H1 (cell line): Measurements from ENCODE around the gene TBL2. TPM values are rescaled to one million over a fixed set of nuclear protein-coding genes. Genes with fewer than 3 reads are reported as not detected.

ENCODE experiments used
- CTCF ChIA-PET: fragments of 300-600 bp; sonication (Branson Sonifier 250); formaldehyde crosslinking; loops from one replicate; lab custom pipeline; 2021; ENCODE audit not compliant: partially characterized antibody; lab: Charles Lee
- POLR2A ChIA-PET: fragments of 300-600 bp; sonication (Branson Sonifier 250); formaldehyde crosslinking; loops from one replicate; lab custom pipeline; 2021; ENCODE audit warnings: inconsistent platforms; ENCODE audit not compliant: partially characterized antibody; lab: Charles Lee
- DNase-seq, 2 experiments: peaks; one replicate each; pipeline versions ENCODE4 v3.0.0 to v3.0.0-alpha.2; 2010 to 2022; ENCODE audit warnings: low spot score in 2 of 2, low read depth in 1 of 2, mixed read lengths in 1 of 2
- FAIRE-seq: peaks from 2 replicates; lab custom pipeline; 2011; peaks lifted over from hg19 to GRCh38; lab: Jason Lieb, UNC
- H2AFZ ChIP-seq: 2 replicates; pipeline ENCODE4 v1.8.1; 2012; ENCODE audit warnings: low read length, inconsistent platforms
- H2AK5ac ChIP-seq: 2 replicates; pipeline ENCODE4 v1.6.1; 2013; ENCODE audit warnings: low read depth, low read length
- H2BK120ac ChIP-seq: replicated peaks from 2 replicates; pipeline ENCODE3; 2013; ENCODE audit warnings: low read depth, low read length, inconsistent platforms
- H2BK12ac ChIP-seq: 2 replicates; pipeline ENCODE4 v1.6.1; 2013; ENCODE audit warnings: low read depth, low read length
- H2BK15ac ChIP-seq: 2 replicates; pipeline ENCODE4 v1.6.1; 2013; ENCODE audit warnings: low read length
- H2BK20ac ChIP-seq: 2 replicates; pipeline ENCODE4 v1.6.1; 2013; ENCODE audit warnings: low read length
- H2BK5ac ChIP-seq: 2 replicates; pipeline ENCODE4 v1.6.1; 2013; ENCODE audit warnings: low read depth, low read length
- H3K14ac ChIP-seq: 2 replicates; pipeline ENCODE4 v1.6.1; 2013; ENCODE audit warnings: inconsistent platforms; ENCODE audit not compliant: insufficient read length
- H3K18ac ChIP-seq: 2 replicates; pipeline ENCODE4 v1.6.1; 2013; ENCODE audit warnings: low read length; ENCODE audit errors: extremely low read depth
- H3K23ac ChIP-seq: 2 replicates; pipeline ENCODE4 v1.6.1; 2013; ENCODE audit warnings: inconsistent platforms; ENCODE audit not compliant: insufficient read length
- H3K23me2 ChIP-seq: 2 replicates; pipeline ENCODE4 v1.6.1; 2013; ENCODE audit warnings: low read depth, low read length
- H3K27ac ChIP-seq: 2 replicates; pipeline ENCODE4 v1.6.1; 2011; ENCODE audit warnings: low read depth, low read length, inconsistent platforms
- H3K27me3 ChIP-seq, 4 experiments: replicated peaks in 1 of 4; 1 replicate in 1 of 4; 2 replicates in 3 of 4; pipeline versions ENCODE4 v1.6.1 to v1.8.1; 2011 to 2013; ENCODE audit warnings: low read length in 3 of 4, mild to moderate bottlenecking in 3 of 4, inconsistent platforms in 2 of 4, mixed read lengths in 2 of 4, moderate library complexity in 1 of 4; ENCODE audit not compliant: control insufficient read depth in 3 of 4, insufficient read depth in 3 of 4; ENCODE audit errors: extremely low read depth in 1 of 4
- H3K36me3 ChIP-seq, 4 experiments: 2 replicates each; pipeline versions ENCODE4 v1.6.1 to v1.8.1; 2011 to 2013; ENCODE audit warnings: mild to moderate bottlenecking in 4 of 4, low read length in 3 of 4, moderate library complexity in 2 of 4, control low read depth in 1 of 4, inconsistent platforms in 1 of 4; ENCODE audit not compliant: insufficient read depth in 4 of 4, control insufficient read depth in 2 of 4
- H3K4ac ChIP-seq: replicated peaks from 2 replicates; pipeline ENCODE3; 2013; ENCODE audit warnings: low read length, low read depth, mixed read lengths, inconsistent platforms; ENCODE audit not compliant: insufficient read length
- H3K4me1 ChIP-seq, 4 experiments: replicated peaks in 1 of 4; 1 replicate in 1 of 4; 2 replicates in 3 of 4; pipeline versions ENCODE4 v1.6.1 to v1.8.1; 2011 to 2013; ENCODE audit warnings: low read length in 3 of 4, inconsistent platforms in 2 of 4, mixed read lengths in 1 of 4; ENCODE audit not compliant: insufficient read depth in 4 of 4, control insufficient read depth in 3 of 4
- H3K4me2 ChIP-seq, 2 experiments: 2 replicates each; pipeline versions ENCODE4 v1.6.1 to v1.8.1; 2011 to 2013; ENCODE audit warnings: low read depth in 2 of 2, low read length in 2 of 2, control low read depth in 1 of 2, inconsistent platforms in 1 of 2, mild to moderate bottlenecking in 1 of 2; ENCODE audit not compliant: insufficient read depth in 1 of 2
- H3K4me3 ChIP-seq, 4 experiments: fragments of 200-600, 300-600 bp in 1 of 4; sonication (generic), shearing (Covaris generic), sonication (Bioruptor Twin) in 1 of 4; 2 replicates each; pipeline versions ENCODE4 v1.5.1 to v1.8.1; 2011 to 2016; ENCODE audit warnings: low read length in 4 of 4, low read depth in 3 of 4, control low read depth in 2 of 4, inconsistent platforms in 2 of 4, mild to moderate bottlenecking in 2 of 4, mixed read lengths in 1 of 4, moderate library complexity in 1 of 4; ENCODE audit not compliant: insufficient read depth in 2 of 4; ENCODE audit errors: extremely low read depth in 1 of 4
- H3K56ac ChIP-seq: replicated peaks from 2 replicates; pipeline ENCODE3; 2013; ENCODE audit warnings: low read depth, mild to moderate bottlenecking, mixed read lengths, low read length, inconsistent platforms; ENCODE audit not compliant: insufficient read length
- H3K79me1 ChIP-seq: 2 replicates; pipeline ENCODE4 v1.6.1; 2013; ENCODE audit warnings: low read depth, low read length, control low read depth
- H3K79me2 ChIP-seq, 2 experiments: 2 replicates each; pipeline versions ENCODE4 v1.6.1 to v1.8.1; 2012 to 2013; ENCODE audit warnings: low read length in 2 of 2, mild to moderate bottlenecking in 2 of 2, inconsistent platforms in 1 of 2; ENCODE audit not compliant: insufficient read depth in 2 of 2, control insufficient read depth in 1 of 2
- H3K9ac ChIP-seq, 4 experiments: replicated peaks in 1 of 4; 1 replicate in 1 of 4; 2 replicates in 3 of 4; pipeline versions ENCODE4 v1.6.1 to v1.8.1; 2011 to 2013; ENCODE audit warnings: low read depth in 3 of 4, low read length in 3 of 4, control low read depth in 2 of 4, mild to moderate bottlenecking in 2 of 4, moderate library complexity in 2 of 4, inconsistent platforms in 1 of 4; ENCODE audit errors: extremely low read depth in 1 of 4
- H3K9me3 ChIP-seq, 2 experiments: 2 replicates each; pipeline versions ENCODE4 v1.6.1 to v1.8.1; 2012 to 2013; ENCODE audit warnings: mild to moderate bottlenecking in 2 of 2, moderate library complexity in 2 of 2, control low read depth in 1 of 2, inconsistent platforms in 1 of 2, low read depth in 1 of 2, low read length in 1 of 2, mixed read lengths in 1 of 2; ENCODE audit not compliant: insufficient read depth in 2 of 2
- H4K20me1 ChIP-seq, 2 experiments: replicated peaks in 1 of 2; 2 replicates each; pipeline versions ENCODE3 to v1.8.1; 2011 to 2013; ENCODE audit warnings: inconsistent platforms in 2 of 2, low read length in 2 of 2, mild to moderate bottlenecking in 1 of 2; ENCODE audit not compliant: insufficient read depth in 2 of 2, control insufficient read depth in 1 of 2
- H4K5ac ChIP-seq: 2 replicates; pipeline ENCODE4 v1.6.1; 2013; ENCODE audit warnings: low read length, low read depth, mixed read lengths, inconsistent platforms; ENCODE audit not compliant: insufficient read length
- H4K8ac ChIP-seq: 2 replicates; pipeline ENCODE4 v1.8.0; 2013; ENCODE audit warnings: mild to moderate bottlenecking, moderate library complexity, low read length, inconsistent platforms; ENCODE audit not compliant: insufficient read depth; ENCODE audit errors: extremely low read depth
- H4K91ac ChIP-seq: replicated peaks from 2 replicates; pipeline ENCODE3; 2013; ENCODE audit warnings: low read length, mixed read lengths, inconsistent platforms; ENCODE audit not compliant: insufficient read length
- BRCA1 ChIP-seq: IDR thresholded peaks from 2 replicates; pipeline ENCODE4 v1.6.1; 2012; ENCODE audit warnings: low read depth, low read length, improper control_type of control experiment
- CHD1 ChIP-seq: IDR thresholded peaks from 2 replicates; pipeline ENCODE4 v1.6.1; 2012; ENCODE audit warnings: low read depth, low read length, improper control_type of control experiment
- E2F6 ChIP-seq: IDR thresholded peaks from 2 replicates; pipeline ENCODE4 v1.6.1; 2012; ENCODE audit warnings: inconsistent platforms
- GTF2F1 ChIP-seq: IDR thresholded peaks from 2 replicates; pipeline ENCODE4 v1.6.1; 2012; ENCODE audit warnings: low read depth, low read length, improper control_type of control experiment, borderline replicate concordance
- JUN ChIP-seq: IDR thresholded peaks from 2 replicates; pipeline ENCODE4 v1.6.1; 2011; ENCODE audit warnings: low read depth, mild to moderate bottlenecking, improper control_type of control experiment, low read length
- KDM5A ChIP-seq: fragments of 200-600 bp; IDR thresholded peaks from 2 replicates; pipeline ENCODE4 v1.7.1; 2012; ENCODE audit warnings: mild to moderate bottlenecking, low read length, inconsistent platforms, mixed read lengths
- SP2 ChIP-seq: IDR thresholded peaks from 2 replicates; pipeline ENCODE4 v1.6.1; 2012; ENCODE audit warnings: mild to moderate bottlenecking, low read length, inconsistent platforms
- SRF ChIP-seq: IDR thresholded peaks from 2 replicates; pipeline ENCODE4 v1.6.1; 2011; ENCODE audit warnings: mild to moderate bottlenecking, low read depth, low read length, moderate library complexity
- YY1 ChIP-seq: IDR thresholded peaks from 2 replicates; pipeline ENCODE4 v1.6.1; 2011; ENCODE audit warnings: low read depth, mild to moderate bottlenecking, low read length
- WGBS, 2 experiments: shearing (Covaris generic) in 1 of 2; methylation state at CpG; one replicate each; pipeline versions ENCODE4 v1.1.6 to v1.1.7; 2013 to 2015; ENCODE audit warnings: low lambda C conversion rate in 2 of 2, mixed read lengths in 2 of 2, inconsistent platforms in 1 of 2, low coverage in 1 of 2, missing lambda C conversion rate in 1 of 2; ENCODE audit not compliant: insufficient replicate concordance in 2 of 2, insufficient coverage in 1 of 2, insufficient read length in 1 of 2; ENCODE audit errors: extremely low coverage in 1 of 2, missing lambda C conversion rate in 1 of 2; 5-methylcytosine and 5-hydroxymethylcytosine counted together
- polyA plus RNA-seq, 7 experiments: library from polyadenylated mRNA; depleted of rRNA in 3 of 7; stranded (reverse) in 5 of 7; unstranded in 2 of 7; fragments of >200 nt in 5 of 7; fragments of 200-250 nt in 2 of 7; gene quantifications; 1 replicate in 5 of 7; 2 replicates in 1 of 7; 4 replicates in 1 of 7; pipeline versions ENCODE4 v1.2.1 to v1.2.3, GENCODE V29; 2011 to 2013; ENCODE audit warnings: missing spikeins in 2 of 7, mixed read lengths in 2 of 7
- total RNA-seq: library from RNA; stranded (reverse); fragmentation: NEBNext Ultra II Directional; extraction: Animal tissue kit (Norgen Biotek cat#: 25700); gene quantifications from 2 replicates; pipeline ENCODE4 v1.2.1, GENCODE V29; 2021

TBL2 gene
- total and polyA plus RNA-seq, 2 of the 8 experiments (the other 6 are each of a cell fraction or from before 2014, with no cell fraction given), result 25.8 to 29.7 TPM

- Histone ChIP-seq H2AFZ (no peak overlapping the region), H2BK15ac (no peak overlapping the region), H3K4me3 (no peak overlapping the region), H2BK5ac (no peak overlapping the region), H3K9ac (no peak overlapping the region), H2BK20ac (no peak overlapping the region), H2BK120ac (no peak overlapping the region), H3K23me2 (peaks cover 3% of the 10 kb centered on the region; the same call in 1 of the 2 replicates), H3K79me1 (peaks cover 3% of the 10 kb centered on the region; the same call in 1 of the 2 replicates), H2BK12ac (no peak overlapping the region), H3K4me1 (no peaks in the 10 kb centered on the region), H4K91ac (no peak overlapping the region), H3K23ac (no peak overlapping the region), H2AK5ac (no peak overlapping the region), H3K36me3 (peaks cover 26 to 48% (median 38%) of the 10 kb centered on the region in 4 experiments), H3K14ac (no peak overlapping the region), H4K20me1 (peaks cover 0 to 10% of the 10 kb centered on the region in 2 experiments), H3K4me2 (no peak overlapping the region), H4K5ac (no peak overlapping the region), H4K8ac (no peak overlapping the region), H3K79me2 (peaks cover 0 to 5% of the 10 kb centered on the region in 2 experiments; a peak in 1 of 4 replicates), H3K18ac (no peak overlapping the region), H3K4ac (no peak overlapping the region), H3K27me3 (peaks cover 0 to 4% (median under 1%) of the 10 kb centered on the region in 4 experiments; a peak in 3 of 7 replicates), H3K56ac (no peak overlapping the region), H3K27ac (no peak overlapping the region), H3K9me3 (no peaks in the 10 kb centered on the region)
- no peak for FAIRE-seq
- CTCF ChIA-PET, result interaction anchor here (1.6 kb wide), 1 partner anchor 34 kb away, joined by 4 read pairs; no protein-coding TSS in a partner anchor
- TF ChIP-seq YY1 (no peak), SRF (no peak), BRCA1 (no peak), GTF2F1 (no peak), JUN (no peak), E2F6 (no peak), SP2 (no peak), KDM5A (no peak), CHD1 (no peak)
- POLR2A ChIA-PET, result interaction anchor here (1.2 kb wide), 1 partner anchor 166 kb away, joined by 3 read pairs; the partner anchor contains the start of gene ABHD11
- DNase-seq, result no peak
- 87% methylated on average over 6 of the region's 6 CpGs; no CpG with 5 or more reads in 1 of the 2 experiments for WGBS, 2 experiments
These were observed 5.6 kb downstream of the TBL2 start for GRCh38 chr7:73572767-73573186.
